GM19452 (cell line): ENCODE data around the gene CCL17.
A peak's percentile ranks its signal among the peaks of the same experiment; 100 is the strongest.
"Not testable (repeated sequence)": the region's sequence is repeated elsewhere in the genome, so short reads cannot be mapped to it uniquely, and the experiment has no call there.

Experiments used
- ATAC-seq: cut with Tn5 transposase; IDR thresholded peaks from one replicate; pipeline ENCODE4 v1.9.1; 2021; ENCODE audit not compliant: unreplicated experiment

CCL17 gene

GRCh38 chr16:57430955-57431354 lies 26.4 kb downstream of the CCL17 start:
- ATAC-seq, result no peak

- no peak for ATAC-seq
Measured at GRCh38 chr16:57432505-57432904, 27.9 kb downstream of the CCL17 start.

- no peak for ATAC-seq
Measured at GRCh38 chr16:57432989-57433388, 28.4 kb downstream of the CCL17 start.

GRCh38 chr16:57434003-57434402 lies 29.4 kb downstream of the CCL17 start:
- no peak for ATAC-seq

GRCh38 chr16:57435838-57436237 lies 31.3 kb downstream of the CCL17 start:
- no peak for ATAC-seq

- ATAC-seq, result not testable (repeated sequence)
Measured at GRCh38 chr16:57439947-57440346, 35.4 kb downstream of the CCL17 start.

GRCh38 chr16:57440551-57440950 lies 36.0 kb downstream of the CCL17 start:
- ATAC-seq, result not testable (repeated sequence)

GRCh38 chr16:57444711-57445110 lies 40.1 kb downstream of the CCL17 start:
- ATAC-seq, result no peak

GRCh38 chr16:57445510-57445909 lies 40.9 kb downstream of the CCL17 start:
- no peak for ATAC-seq

GRCh38 chr16:57446531-57447185 lies 42.1 kb downstream of the CCL17 start:
- ATAC-seq, result peak; percentile 42

GRCh38 chr16:57447186-57447962 lies 42.8 kb downstream of the CCL17 start, which contains the start of the genes CIAPIN1 and COQ9:
CIAPIN1 (minus strand) TSS chr16:57447385; CDS start chr16:57440928, 6,457 bp downstream.
COQ9 (plus strand) TSS chr16:57447479; CDS start chr16:57447506, 27 bp downstream.
- ATAC-seq, result peak; percentile 99

- ATAC-seq, result no peak
Measured at GRCh38 chr16:57452021-57452420, 47.5 kb downstream of the CCL17 start.

GRCh38 chr16:57462209-57462977 lies 57.8 kb downstream of the CCL17 start, which contains the start of gene POLR2C:
POLR2C (plus strand) TSS chr16:57462679; CDS start chr16:57462725, 46 bp downstream.
- peak; percentile 92 for ATAC-seq

- ATAC-seq, result no peak
Measured at GRCh38 chr16:57462978-57463362, 58.4 kb downstream of the CCL17 start.

- ATAC-seq, result no peak
Measured at GRCh38 chr16:57464523-57464922, 60.0 kb downstream of the CCL17 start.
